GM21528 (cell line): ENCODE data around the gene CD8B2.
"Not testable (repeated sequence)": the region's sequence is repeated elsewhere in the genome, so short reads cannot be mapped to it uniquely, and the experiment has no call there.

Experiments used
- ATAC-seq: cut with Tn5 transposase; IDR thresholded peaks from one replicate; pipeline ENCODE4 v1.9.1; 2021; ENCODE audit warnings: mild to moderate bottlenecking, moderate library complexity; ENCODE audit not compliant: unreplicated experiment, low FRiP score

Gene CD8B2

DNA sequence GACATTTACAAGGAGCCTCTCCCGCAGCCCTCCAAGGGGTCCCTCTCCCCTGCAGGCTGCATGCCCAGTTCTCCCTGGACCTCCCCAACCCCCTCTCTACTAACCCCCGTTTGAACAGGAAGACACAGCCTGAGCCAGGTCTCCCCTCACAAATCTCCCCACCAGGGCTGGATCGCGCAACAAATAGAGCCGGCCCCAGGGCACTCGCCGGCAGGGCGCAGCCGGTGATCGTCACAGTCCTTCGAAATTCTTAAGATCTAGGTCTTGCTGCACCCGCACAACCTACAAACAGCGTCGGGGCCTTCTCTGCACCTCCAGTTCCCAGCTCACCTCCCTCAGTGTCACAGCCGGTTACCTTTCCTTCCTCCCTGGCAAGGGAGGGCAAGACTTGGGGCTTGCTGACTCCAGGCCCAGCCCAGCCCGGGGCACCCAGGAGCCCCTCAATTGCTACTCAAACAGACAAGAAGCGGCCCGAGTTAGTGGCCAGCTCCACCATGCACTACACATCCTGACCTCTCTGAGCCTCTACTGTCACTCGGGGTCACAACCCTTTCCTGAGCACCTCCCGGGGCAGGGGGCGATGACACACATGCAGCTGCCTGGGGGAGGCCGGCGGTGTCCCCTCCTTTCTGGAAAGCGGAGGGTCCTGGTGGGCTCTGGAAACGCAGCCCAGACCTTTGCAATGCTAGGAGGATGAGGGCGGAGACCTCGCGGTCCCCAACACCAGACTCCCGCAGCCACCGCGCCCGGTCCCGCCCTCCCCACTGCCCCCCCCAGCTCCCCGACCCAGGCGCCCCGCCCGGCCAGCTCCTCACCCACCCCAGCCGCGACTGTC is at the start of gene CD8B2:
CD8B2 (plus strand) TSS at position 814 of the 835 bp plus-strand sequence. CDS start 63 bp downstream, outside the sequence.
- ATAC-seq = not testable (repeated sequence)

DNA sequence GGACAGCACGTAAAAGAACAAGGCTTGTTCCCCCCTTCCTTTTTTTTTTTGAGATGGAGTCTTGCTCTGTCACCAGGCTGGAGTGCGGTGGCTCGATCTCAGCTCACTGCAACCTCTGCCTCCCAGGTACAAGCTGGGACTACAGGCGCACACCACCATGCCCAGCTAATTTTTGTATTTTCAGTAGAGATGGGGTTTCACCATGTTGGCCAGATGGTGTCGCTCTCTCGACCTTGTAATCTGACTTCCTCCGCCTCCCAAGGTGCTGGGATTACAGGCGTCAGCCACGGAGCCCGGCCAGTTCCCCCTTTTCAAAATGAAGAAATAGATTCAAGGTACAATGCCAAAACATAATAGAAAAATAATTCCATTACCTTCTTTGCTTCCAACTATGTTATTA is 25.3 kb upstream of the CD8B2 start:
- ATAC-seq = not testable (repeated sequence)

DNA sequence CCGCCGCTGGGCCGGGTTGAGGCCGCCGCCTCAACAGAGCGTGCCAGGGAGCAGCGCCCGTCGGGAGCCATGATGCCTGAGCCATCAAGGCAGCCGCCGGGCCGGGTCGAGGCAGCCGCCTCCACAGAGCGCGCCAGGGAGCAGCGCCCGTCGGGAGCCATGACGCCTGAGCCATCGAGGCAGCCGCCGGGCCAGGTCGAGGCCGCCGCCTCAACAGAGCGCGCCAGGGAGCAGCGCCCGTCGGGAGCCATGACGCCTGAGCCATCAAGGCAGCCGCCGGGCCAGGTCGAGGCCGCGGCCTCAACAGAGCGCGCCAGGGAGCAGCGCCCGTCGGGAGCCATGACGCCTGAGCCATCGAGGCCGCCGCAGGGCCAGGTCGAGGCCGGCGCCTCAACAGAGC is 19.6 kb upstream of the CD8B2 start:
- not testable (repeated sequence) for ATAC-seq

DNA sequence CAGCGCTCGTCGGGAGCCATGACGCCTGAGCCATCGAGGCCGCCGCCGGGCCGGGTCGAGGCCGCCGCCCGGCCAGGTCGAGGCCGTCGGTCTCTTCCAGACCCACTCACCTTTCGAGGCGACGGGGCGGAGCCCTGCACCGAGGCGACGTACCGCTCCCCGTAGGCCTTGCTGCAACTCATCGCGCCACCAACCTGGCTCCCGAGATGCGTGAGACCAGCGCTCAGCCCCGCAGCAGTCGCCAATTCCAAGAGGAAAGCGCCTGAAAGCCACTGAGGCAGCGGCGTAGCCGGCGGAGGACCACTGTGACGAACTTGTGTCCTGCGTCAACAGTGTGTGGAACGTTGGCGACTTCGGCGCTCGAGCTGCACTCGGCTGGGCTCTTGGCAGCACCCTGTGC is 19.1 kb upstream of the CD8B2 start, which contains the start of gene RGPD3:
RGPD3 (minus strand) TSS at position 307 of the 400 bp plus-strand sequence; CDS start at position 182, 125 bp downstream.
- not testable (repeated sequence) for ATAC-seq

DNA sequence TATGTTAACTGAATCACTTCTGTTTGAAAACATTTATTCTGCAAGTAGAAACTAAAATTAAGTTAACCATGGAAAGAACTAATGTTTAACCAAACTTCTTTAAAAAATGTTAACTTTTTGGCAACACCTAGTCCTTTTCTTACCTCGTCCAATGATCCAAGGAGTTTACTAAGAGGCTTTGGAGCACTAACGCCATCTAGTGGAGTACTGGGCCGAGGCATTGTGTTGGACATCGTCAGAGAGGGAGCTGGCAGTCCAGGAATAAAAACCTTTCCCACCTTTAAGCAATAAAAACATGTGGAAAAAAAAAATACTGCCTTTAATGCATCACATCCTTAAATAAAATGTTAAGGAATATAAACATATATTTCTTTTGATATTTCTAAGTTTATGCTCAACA is 16.5 kb upstream of the CD8B2 start:
- ATAC-seq = not testable (repeated sequence)

- ATAC-seq = not testable (repeated sequence)
Observed at GRCh38 chr2:106477647-106478046, 9.5 kb upstream of the CD8B2 start.

DNA sequence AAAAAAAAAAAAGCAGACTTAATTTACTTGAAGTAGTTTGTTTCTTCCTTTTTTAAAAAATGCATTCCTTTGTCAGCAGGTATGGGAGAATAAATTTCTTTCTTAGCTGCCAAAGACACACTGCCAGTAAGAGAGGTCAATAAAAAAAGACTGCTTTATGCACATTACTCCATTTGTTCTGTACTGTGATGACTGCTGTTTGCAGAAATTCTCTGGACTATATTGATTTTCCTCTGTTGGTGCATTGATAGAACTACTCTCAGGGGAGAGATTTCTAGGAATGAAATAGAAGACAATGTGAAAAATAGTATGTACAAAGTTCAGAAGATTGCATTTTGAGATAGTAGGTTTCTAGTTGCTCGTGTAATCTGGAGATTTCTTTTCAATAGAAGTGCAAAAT is 7.6 kb upstream of the CD8B2 start:
- ATAC-seq = not testable (repeated sequence)

GRCh38 chr2:106487386-106488191 is 425 bp downstream of the CD8B2 start:
- not testable (repeated sequence) for ATAC-seq

DNA sequence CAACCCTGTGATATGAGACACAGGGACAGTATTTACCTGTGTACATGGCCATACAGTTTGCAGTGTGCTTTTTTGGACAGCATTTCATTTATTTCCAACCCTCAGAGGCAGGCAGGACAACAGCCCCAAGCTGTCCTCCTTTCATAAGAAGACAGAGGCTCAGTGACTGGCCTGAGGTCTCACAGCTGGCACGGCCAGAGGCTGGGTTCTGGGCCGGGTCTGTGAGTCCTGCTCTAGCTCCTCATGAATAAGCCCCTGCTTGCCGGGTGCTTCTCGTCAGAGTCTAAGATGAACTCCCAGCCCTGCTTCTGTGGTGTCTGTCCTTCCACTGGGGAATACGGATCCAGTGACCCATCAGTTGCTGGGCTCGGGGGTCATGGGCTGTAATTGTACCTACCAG is 2.5 kb downstream of the CD8B2 start:
- ATAC-seq = not testable (repeated sequence)

GRCh38 chr2:106492399-106492798 is 5.2 kb downstream of the CD8B2 start:
- ATAC-seq = not testable (repeated sequence)

DNA sequence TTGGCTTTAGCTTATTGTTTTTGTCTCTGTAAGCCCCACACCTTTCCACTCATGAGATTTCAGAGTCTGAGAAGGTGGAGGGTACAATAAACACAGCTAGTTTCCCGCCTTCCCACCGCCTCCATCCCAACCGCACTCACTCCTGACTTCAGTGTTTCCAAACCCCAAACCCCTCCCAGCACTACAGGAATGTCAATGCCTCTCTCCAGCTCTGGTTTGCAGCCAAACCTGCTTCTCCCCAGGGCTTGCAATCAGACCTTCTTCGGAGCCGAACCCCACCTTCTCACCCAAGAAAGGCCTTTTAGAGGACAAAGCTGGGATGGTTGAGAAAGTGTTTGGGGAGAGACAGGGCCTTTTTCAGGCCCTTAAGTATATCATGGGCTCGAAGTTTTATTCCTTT is 5.7 kb downstream of the CD8B2 start:
- not testable (repeated sequence) for ATAC-seq

GRCh38 chr2:106498549-106498948 is 11.4 kb downstream of the CD8B2 start:
- ATAC-seq = not testable (repeated sequence)

- ATAC-seq = not testable (repeated sequence)
Observed at GRCh38 chr2:106500350-106500749, 13.2 kb downstream of the CD8B2 start.

GRCh38 chr2:106502351-106502750 is 15.2 kb downstream of the CD8B2 start:
- ATAC-seq = not testable (repeated sequence)

- ATAC-seq = not testable (repeated sequence)
Observed at GRCh38 chr2:106504192-106504591, 17.0 kb downstream of the CD8B2 start.

GRCh38 chr2:106504787-106505186 is 17.6 kb downstream of the CD8B2 start:
- ATAC-seq = not testable (repeated sequence)

- not testable (repeated sequence) for ATAC-seq
Observed at GRCh38 chr2:106506002-106506687, 19.0 kb downstream of the CD8B2 start.

DNA sequence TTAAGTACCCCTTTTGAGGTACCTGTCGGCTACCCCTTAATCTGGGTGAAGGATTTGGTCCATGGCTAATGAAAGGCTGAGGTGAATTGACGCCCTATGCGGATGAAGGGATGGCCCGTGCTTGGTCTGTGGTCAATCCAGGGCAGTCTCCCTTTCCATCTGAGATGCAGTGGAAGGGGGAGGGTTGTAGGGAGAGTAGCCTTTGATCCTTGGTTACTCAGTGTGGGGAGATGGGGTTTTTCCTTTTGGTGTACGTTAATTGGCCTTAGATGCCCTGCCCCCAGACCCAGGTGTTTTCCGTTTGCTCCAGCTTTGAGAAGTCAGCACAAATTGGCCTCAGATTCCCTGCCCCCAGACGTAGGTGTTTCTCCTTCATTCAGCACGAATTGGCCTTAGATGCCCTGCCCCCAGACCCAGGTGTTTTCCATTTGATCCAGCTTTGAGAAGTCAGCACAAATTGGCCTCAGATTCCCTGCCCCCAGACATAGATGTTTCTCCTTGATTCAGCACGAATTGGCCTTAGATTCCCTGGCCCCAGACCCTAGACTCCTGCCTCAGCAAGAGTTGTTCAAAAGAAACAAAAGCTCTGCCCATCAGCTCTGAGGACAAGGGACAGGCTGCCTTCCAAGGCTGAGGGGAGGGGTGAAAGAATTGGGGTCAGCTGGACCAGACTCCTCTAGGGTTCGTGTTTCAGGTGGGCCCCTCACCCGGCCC is 21.7 kb downstream of the CD8B2 start:
- not testable (repeated sequence) for ATAC-seq

GRCh38 chr2:106509374-106509770 is 22.2 kb downstream of the CD8B2 start:
- ATAC-seq = not testable (repeated sequence)

DNA sequence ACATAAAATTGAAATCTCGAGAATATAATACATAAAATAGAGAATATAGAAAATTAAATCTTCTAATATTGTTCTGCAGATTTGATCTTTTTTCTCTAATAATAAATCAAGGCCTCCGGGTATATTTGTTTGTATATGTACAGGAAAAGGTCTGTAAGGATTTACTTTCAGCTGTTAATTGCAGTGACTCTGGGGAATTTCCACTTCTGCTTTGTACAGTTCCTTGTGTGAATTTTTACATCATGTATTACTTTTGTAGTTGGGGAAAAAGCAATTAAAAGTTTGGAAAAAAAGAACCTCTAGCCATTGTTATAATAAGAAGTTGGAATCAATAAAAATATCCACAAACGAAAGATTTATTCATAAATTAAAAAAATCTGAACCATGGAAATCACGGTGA is 23.6 kb downstream of the CD8B2 start:
- ATAC-seq = not testable (repeated sequence)
